Globus pallidus (tissue), 1 donor: ENCODE data around the gene MRPL20.
"Not testable (repeated sequence)": the region's sequence is repeated elsewhere in the genome, so short reads cannot be mapped to it uniquely, and the experiment has no call there.

Experiments
- DNase-seq: peaks from one replicate; pipeline ENCODE4 v3.0.0-alpha.2; 2015; ENCODE audit warnings: low spot score

Gene MRPL20

GRCh38 chr1:1425753-1426495 lies 18.8 kb upstream of the MRPL20 start:
- peak; percentile 92 for DNase-seq

DNA sequence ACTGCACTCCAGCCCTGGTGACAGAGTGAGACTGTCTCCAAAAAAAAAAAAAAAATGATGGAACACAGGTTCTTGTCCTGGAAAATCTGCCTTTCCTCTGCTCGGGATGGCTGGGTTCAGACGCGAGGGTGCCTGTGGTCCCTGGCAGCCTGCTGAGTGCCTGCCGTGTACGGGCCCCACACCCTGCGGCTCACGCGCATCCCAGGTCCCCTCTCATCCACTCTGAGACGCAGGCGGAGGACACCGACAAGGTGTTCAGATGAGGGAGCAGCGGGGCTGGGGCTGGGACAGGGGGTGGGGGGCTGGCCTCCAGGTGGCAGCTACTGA lies 18.3 kb upstream of the MRPL20 start:
- DNase-seq = no peak

DNA sequence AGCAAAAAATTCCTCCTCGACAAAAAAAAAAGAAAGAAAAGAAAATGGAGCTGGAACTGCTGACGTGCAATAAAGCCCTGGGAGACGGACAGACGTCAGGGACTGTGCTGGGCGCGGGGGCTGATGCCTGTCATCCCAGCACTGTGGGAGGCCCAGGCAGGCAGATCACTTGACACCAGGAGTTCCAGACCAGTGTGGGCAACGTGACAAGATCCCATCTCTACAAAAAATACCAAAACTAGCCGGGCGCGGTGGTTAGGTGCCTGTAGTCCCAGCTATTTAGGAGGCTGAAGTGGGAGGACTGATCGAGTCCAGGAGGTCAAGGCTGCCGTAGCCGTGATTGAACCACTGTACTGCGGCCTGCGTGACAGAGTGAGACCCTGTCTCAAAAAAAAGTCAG lies 17.6 kb upstream of the MRPL20 start:
- DNase-seq = no peak

- no peak for DNase-seq
These were observed 16.1 kb upstream of the MRPL20 start for GRCh38 chr1:1423245-1423597.

DNA sequence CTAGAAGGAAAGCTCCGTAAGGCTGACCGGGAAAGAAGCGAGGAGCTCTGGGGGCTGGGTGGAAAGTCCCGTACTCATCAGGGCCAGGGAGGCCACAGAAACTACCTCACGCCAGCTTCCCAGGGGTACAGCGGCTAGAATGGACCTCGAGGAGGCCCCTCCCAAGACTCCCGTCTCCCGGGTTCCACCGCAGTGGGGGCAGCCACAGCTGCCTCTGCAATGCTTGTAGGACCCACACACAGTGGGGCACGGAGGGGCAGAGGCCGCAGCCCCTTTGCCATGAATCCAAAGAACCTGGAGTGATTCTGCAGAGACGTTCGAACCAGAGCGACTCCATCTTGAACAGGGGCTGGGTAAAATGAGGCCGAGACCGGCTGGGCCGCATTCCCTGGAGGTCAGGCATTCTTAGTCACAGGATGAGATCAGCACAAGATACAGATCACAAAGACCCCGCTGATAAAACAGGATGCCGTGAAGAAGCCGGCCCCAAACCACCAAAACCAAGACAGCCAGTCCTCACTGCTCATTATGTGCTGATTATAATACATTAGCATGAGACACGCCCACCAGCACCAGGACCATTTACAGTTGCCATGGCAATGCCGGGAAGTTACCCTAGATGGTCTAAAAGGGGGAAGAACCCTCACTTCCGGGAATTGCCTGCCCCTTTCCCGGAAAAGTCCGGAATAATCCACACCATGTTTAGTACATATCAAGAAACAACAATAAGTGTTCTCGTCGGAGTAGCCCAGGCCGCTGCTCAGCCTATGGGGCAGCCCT lies 15.6 kb upstream of the MRPL20 start:
- DNase-seq = no peak

DNA sequence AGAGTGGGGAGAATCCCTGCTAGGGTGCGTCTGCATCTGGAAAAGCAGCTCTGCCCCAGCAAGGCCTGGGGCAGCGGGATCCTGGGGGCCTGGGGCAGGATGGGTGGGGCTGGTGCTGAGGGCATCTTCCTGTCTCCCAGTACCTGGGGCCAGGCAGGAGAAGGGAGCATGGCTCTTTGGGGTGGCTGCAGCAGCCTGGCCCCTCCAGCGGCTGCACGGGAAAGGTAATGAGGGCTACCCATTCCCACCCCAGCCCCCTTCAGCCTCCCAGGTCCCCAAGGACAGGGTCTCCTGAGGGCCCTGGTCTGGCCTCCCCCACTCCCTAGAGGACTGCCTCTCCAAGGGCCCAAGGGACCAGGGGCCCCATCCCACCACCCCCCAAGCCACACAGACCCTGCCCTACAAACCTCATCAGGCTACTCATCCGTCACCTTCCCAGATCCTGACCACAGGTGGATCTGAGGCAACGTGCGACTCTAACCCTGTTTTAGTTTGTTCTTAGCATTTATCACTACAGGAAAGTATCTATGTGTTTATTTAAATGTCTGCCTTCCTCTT lies 14.9 kb upstream of the MRPL20 start:
- no peak for DNase-seq

DNA sequence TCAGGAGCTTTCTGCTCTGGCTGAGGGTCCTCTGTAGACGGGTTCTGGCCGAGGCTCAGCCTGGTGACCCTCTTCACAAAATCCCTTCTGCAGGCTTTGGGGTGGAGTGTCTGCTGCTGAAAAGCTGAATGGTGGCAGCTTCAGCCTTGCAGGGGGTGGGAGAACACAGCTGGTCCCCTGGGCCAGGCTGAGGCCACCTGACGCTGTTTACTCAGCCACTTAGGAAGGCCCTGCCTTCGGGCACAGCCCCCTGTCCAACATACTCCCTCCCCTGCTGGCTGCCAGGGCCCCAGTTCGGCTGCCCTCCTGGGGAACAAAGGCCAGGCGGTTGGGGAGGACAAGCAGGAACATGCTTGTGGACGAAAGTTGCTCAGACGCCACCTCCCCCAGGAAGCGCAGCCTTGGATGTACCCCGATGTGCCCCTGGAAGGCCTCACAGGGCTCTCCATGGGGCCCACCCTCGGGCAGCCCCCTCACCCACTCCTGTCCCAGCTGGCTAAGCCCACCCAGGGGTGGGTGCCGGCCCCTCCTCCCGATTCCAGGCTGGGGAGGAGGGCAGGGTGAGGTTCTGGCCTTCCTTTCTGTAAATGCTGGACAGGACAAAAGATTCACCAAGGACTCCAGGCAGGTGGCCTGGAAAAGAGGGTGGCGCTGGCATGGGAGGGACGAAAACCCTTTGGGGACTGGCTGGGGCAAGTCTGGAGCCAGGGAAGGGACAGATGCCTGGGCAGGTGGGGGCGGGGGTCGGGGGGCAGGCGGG lies 14.2 kb upstream of the MRPL20 start, which contains the start of gene ANKRD65:
TSS of gene ANKRD65 (minus strand) at position 130 of the 760 bp plus-strand sequence. CDS start 271 bp downstream, outside the sequence.
- DNase-seq = peak; percentile 74

DNA sequence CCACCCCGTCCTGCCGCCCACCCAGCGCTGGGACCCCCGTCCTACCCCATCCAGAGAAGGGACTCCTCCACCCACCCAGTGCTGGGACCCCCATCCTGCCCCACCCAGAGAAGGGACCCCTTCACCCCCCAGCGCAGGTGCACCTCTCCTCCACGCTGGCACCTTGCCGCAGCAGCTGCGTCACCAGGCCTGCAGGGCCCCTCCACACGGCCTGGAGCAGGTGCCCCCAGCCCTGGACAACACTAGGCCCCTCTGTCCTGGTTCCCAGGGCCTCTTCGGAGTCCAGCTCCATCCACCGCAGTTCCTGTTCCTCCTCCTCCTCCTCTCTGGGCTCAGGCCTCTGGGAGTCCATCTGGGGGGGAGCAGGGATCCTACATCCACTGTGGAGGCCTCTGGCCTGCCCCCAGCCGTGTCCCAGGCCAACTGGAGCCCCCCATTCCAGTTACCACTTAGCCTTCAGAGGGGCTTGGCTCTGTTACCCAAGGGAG lies 13.6 kb upstream of the MRPL20 start:
- no peak for DNase-seq

- no peak for DNase-seq
These were observed 12.9 kb upstream of the MRPL20 start for GRCh38 chr1:1419813-1420653.

DNA sequence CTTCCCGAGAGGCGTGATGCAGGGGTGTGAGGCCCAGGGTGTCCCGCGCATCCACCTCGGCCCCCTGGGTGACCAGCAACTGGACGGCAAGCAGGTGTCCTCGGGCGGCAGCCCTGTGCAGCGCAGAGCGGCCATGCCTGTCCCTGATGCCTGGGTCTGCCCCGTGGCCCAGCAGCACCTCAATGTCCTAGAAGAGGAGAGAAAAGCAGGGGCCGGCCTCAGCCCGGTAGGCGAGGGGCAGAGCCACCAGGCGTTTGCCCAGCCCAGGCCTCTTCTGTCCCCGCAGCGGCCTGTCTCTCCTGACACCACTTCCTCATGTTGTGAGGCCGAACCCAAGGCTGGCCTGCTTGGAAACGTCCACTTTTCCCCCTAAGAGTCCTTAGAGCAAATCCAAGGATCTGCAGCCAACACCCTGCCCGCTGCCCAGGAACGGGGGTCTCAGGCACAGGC lies 12.3 kb upstream of the MRPL20 start:
- DNase-seq = no peak

GRCh38 chr1:1418464-1419362 lies 11.6 kb upstream of the MRPL20 start:
- DNase-seq = no peak

DNA sequence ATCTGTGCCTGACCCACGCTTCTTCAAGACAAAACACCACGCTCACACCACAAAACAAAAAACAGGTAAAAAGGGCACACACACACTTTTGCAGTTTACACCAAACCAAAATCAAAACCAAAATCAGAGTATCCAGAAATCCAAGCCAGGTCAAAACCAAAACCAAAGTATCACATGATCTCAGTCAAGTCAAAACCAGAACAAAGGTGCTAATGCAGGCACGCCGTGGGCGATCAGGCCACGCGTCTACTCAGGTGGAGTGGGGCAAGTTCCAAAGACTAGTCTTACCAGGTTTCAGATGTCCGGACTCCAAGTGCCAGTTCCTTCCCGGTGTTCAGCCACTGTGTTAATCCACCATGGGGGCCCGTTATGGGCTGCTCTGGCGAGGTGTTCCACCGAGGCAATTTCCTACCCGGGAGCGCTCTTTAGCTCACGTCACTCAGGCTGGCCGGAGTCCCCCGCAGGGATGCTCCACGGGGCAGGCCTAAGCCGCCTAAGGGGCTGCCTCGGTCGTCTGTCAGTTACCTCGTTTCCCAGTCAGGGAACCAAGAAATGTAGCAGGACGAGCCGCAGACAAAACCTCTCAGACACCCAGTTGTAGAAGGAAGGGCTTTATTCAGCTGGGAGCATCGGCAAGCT lies 10.9 kb upstream of the MRPL20 start:
- not testable (repeated sequence) for DNase-seq

DNA sequence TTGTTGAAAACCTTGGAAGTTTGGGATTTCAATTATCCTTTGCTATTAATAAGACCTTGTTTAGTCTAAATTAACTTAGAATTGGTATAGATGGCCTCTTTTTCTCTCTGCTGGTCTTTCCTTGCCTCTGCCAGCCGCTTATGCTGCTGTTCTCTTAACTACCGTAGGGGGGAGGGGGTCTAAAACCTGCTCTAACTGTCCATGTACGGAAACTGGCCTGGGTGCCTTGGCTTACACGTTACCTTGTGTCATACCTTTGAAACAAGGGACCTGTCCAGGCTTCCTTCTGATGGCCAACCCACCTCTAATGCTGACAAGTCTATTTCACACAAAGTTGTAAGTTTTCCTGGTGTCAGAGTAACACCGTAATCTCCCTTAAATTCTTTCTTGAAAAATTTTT lies 10.3 kb upstream of the MRPL20 start:
- DNase-seq = not testable (repeated sequence)

GRCh38 chr1:1415751-1416150 lies 8.7 kb upstream of the MRPL20 start:
- no peak for DNase-seq

DNA sequence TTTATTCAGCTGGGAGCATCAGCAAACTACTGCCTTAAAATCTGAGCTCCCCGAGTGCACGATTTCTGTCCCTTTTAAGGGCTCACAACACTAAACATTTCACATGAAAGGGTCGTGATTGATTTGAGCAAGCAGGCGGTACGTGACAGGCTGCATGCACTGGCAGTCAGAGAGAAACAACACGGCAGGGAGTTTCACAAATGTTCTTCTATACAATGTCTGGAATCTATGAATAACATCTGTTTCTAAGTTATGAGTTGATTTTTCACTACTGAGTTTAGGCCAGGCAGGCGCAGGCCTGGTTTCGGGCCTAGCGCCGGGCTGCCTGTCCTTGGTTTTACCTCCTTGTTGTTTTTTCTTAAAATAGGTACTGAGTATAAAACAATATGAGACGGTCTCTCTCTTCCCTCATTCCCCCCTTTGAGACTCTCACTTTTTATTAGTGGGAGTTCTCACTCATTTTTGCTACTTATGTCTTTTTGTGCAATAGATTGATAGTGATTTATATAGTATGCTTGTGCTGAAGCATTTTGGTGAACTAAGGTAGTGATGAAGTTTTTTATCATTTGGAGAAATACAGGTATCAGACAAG lies 5.3 kb upstream of the MRPL20 start:
- not testable (repeated sequence) for DNase-seq

GRCh38 chr1:1411626-1412025 lies 4.5 kb upstream of the MRPL20 start:
- no peak for DNase-seq

DNA sequence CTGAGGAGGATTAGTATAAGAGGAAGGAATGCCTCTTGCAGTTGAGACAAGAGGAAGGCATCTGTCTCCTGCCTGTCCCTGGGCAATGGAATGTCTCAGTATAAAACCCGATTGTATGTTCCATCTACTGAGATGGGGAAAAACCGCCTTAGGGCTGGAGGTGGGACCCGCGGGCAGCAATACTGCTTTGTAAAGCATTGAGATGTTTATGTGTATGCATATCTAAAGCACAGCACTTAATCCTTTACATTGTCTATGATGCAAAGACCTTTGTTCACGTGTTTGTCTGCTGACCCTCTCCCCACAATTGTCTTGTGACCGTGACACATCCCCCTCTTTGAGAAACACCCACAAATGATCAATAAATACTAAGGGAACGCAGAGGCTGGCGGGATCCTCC lies 3.1 kb upstream of the MRPL20 start:
- DNase-seq = not testable (repeated sequence)

DNA sequence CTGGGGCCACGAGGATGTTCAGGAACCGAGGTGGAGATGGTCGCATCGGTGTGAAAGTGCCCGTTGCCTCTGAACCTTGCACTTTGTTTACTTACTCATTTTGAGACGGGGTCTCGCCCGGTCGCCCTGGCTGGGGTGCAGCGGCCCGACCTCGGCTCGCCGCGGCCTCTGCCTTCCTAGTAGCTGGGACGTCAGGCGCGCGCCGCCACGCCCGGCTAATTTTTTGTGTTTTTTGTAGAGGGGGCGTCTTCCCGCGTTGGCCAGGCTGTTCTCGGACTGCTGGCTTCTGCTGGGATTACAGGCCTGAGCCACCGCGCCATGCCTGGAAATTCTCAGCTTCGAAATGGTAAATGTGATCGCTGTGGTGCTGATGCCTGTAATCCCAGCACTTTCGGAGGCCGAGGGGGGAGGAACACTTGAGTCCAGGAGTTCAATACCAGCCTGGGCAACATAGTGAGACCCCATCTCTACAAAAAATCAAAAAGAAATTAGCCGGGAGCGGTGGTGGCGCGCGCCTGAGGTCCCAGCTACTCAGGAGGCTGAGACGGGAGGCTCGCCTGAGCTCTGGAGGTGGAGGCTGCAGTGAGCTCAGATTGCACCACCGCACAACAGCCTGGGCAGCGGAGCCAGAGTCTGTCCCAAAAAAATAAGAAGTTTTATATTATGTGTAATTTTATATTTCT lies 684 bp upstream of the MRPL20 start:
- DNase-seq = no peak
